IPS-NIHi11 (cell line): ENCODE results near the gene RAP1GDS1.

Source experiments
- DNase-seq: peaks from one replicate; pipeline ENCODE4 v3.0.0; 2012; ENCODE audit warnings: mixed read lengths, low spot score

RAP1GDS1 gene

GRCh38 chr4:98482847-98483806, 221.9 kb downstream of the RAP1GDS1 start:
- no peak for DNase-seq

- DNase-seq, result no peak
Measured at GRCh38 chr4:98484031-98484430, 222.8 kb downstream of the RAP1GDS1 start.

- DNase-seq, result no peak
Measured at GRCh38 chr4:98485816-98486345, 224.7 kb downstream of the RAP1GDS1 start.

- no peak for DNase-seq
Measured at GRCh38 chr4:98490251-98490650, 229.1 kb downstream of the RAP1GDS1 start.

- no peak for DNase-seq
Measured at GRCh38 chr4:98491899-98492559, 230.8 kb downstream of the RAP1GDS1 start.

- DNase-seq, result no peak
Measured at GRCh38 chr4:98493296-98493695, 232.1 kb downstream of the RAP1GDS1 start.
